ENCODE data around the gene HSP90AB1. TPM values are rescaled to one million over a fixed set of nuclear protein-coding genes. Genes with fewer than 3 reads are reported as not detected.

HSP90AB1 gene
- total and polyA plus RNA-seq, 9 of the 15 experiments (the other 6 are each of a cell fraction or from before 2014, with no cell fraction given) = 1,780 to 3,358 (median 2,262) TPM

DNA sequence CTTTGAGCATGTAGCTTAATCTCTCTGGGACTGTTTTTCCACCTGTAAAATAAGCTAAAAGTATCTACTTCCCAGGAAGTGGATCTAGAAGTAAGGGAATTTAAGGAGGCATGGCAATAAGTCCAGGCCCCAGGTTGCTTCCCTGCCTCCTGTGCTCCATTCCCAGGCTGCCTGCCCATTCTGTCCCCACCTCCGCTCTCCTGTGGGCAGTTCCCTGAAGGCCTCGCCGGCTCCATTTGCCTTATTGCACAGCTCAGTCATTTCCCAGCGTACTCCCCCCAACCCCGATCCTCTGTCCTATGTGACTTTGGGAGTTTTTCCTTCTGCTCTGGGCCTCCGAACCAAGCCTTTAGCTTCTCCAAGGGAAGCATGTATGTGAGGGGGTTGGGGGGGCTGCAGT is 18.9 kb upstream of the HSP90AB1 start:
- peak overlapping the region in 1 of 2 experiments; percentile 76; a peak in 2 of 4 replicates for H3K9ac ChIP-seq (ENCODE audit: insufficient read depth in 1 of 2, low read depth in 2 of 2, low read length in 2 of 2)
- DNase-seq (ENCODE audit: extremely low read depth in 1 of 4, low spot score in 3 of 4) (no peak), FAIRE-seq (no peak), ATAC-seq (no peak)
- H3K79me2 ChIP-seq (ENCODE audit: control insufficient read depth, insufficient read depth, low read length) = peaks cover 52% of the 10 kb centered on the region
- H3K27me3 ChIP-seq (ENCODE audit: control insufficient read depth in 2 of 2, insufficient read depth in 2 of 2, low read length in 2 of 2) = no peaks in the 10 kb centered on the region
- intact Hi-C loops (cut with micrococcal nuclease) = loop anchor here (10.0 kb wide), 1 partner anchor 593 kb away; the partner anchor contains the start of gene MAD2L1BP
- H3K27ac ChIP-seq (ENCODE audit: extremely low read depth, low read depth, low read length) = no peak overlapping the region
- no TSS peak for BruUV-seq (replicated peaks)
- in situ Hi-C loops (cut with MboI) = no loop called here
- ChIA-PET POLR2A (interaction anchor here (0.7 to 6.5 kb wide), 5 partner anchors 15 to 69 kb away, joined by 3 to 104 read pairs (median 4); partner anchors contain the start of genes CAPN11 and HSP90AB1), CTCF (ENCODE audit: low intra/inter-chr PET ratio) (no interaction called here)
- H3K4me3 ChIP-seq = no peak overlapping the region
- no peak overlapping the region for H2AFZ ChIP-seq (ENCODE audit: low read depth, low read length)
- peaks cover 3% of the 10 kb centered on the region; the same call in 1 of the 2 replicates for H4K20me1 ChIP-seq (replicated peaks; ENCODE audit: control insufficient read depth, insufficient read depth, low read length)
- no peaks in the 10 kb centered on the region for H3K9me3 ChIP-seq (replicated peaks; ENCODE audit: control insufficient read depth, insufficient read depth, low read depth, low read length)
- peaks cover 42 to 65% of the 10 kb centered on the region in 2 experiments for H3K4me1 ChIP-seq (replicated peaks in 1 of 2; ENCODE audit: control insufficient read depth in 2 of 2, insufficient read depth in 2 of 2, low read length in 2 of 2)
- peaks cover 6% of the 10 kb centered on the region for H3K9me1 ChIP-seq (ENCODE audit: control insufficient read depth, insufficient read depth, low read length)
- no peak overlapping the region for H3K4me2 ChIP-seq (ENCODE audit: insufficient read depth, low read length)
- WGBS (ENCODE audit: insufficient coverage, low coverage, missing lambda C conversion rate) = 78% methylated on average over 6 of the region's 6 CpGs
- H3K36me3 ChIP-seq (ENCODE audit: control insufficient read depth, insufficient read depth, low read length) = peaks cover 61% of the 10 kb centered on the region
- TF ChIP-seq POLR3A (IDR thresholded peaks at IDR 0.05; ENCODE audit: borderline replicate concordance, extremely low read depth, insufficient read depth, insufficient read length) (no peak), TAF7 (tag; IDR thresholded peaks at IDR 0.05) (no peak), CBFB (CRISPR knock-in tag; IDR thresholded peaks at IDR 0.05) (no peak), HCFC1 (IDR thresholded peaks at IDR 0.05; ENCODE audit: low read depth, low read length) (no peak), U2AF2 (optimal IDR thresholded peaks at IDR 0.05; ENCODE audit: low read depth, low read length) (no peak), GTF2B (IDR thresholded peaks at IDR 0.05; ENCODE audit: extremely low read depth, insufficient read length) (no peak), PCBP2 (IDR thresholded peaks at IDR 0.05; ENCODE audit: low read depth, low read length, poor library complexity, severe bottlenecking) (no peak), ZNF224 (CRISPR knock-in tag; IDR thresholded peaks at IDR 0.05) (no peak), FOXA3 (CRISPR knock-in tag; conservative IDR thresholded peaks at IDR 0.05 in 1 of 2, IDR thresholded peaks at IDR 0.05 in 1 of 2) (no peak), EHMT2 (IDR thresholded peaks at IDR 0.05) (no peak), EGR1 (conservative IDR thresholded peaks at IDR 0.05) (no peak)
- TF ChIP-seq, protein P1, sequence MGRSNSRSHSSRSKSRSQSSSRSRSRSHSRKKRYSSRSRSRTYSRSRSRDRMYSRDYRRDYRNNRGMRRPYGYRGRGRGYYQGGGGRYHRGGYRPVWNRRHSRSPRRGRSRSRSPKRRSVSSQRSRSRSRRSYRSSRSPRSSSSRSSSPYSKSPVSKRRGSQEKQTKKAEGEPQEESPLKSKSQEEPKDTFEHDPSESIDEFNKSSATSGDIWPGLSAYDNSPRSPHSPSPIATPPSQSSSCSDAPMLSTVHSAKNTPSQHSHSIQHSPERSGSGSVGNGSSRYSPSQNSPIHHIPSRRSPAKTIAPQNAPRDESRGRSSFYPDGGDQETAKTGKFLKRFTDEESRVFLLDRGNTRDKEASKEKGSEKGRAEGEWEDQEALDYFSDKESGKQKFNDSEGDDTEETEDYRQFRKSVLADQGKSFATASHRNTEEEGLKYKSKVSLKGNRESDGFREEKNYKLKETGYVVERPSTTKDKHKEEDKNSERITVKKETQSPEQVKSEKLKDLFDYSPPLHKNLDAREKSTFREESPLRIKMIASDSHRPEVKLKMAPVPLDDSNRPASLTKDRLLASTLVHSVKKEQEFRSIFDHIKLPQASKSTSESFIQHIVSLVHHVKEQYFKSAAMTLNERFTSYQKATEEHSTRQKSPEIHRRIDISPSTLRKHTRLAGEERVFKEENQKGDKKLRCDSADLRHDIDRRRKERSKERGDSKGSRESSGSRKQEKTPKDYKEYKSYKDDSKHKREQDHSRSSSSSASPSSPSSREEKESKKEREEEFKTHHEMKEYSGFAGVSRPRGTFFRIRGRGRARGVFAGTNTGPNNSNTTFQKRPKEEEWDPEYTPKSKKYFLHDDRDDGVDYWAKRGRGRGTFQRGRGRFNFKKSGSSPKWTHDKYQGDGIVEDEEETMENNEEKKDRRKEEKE (IDR thresholded peaks at IDR 0.05; ENCODE audit: borderline replicate concordance in 1 of 2, control insufficient read depth in 1 of 2, low read depth in 2 of 2, low read length in 1 of 2) = no peak
- TF ChIP-seq, protein P2, sequence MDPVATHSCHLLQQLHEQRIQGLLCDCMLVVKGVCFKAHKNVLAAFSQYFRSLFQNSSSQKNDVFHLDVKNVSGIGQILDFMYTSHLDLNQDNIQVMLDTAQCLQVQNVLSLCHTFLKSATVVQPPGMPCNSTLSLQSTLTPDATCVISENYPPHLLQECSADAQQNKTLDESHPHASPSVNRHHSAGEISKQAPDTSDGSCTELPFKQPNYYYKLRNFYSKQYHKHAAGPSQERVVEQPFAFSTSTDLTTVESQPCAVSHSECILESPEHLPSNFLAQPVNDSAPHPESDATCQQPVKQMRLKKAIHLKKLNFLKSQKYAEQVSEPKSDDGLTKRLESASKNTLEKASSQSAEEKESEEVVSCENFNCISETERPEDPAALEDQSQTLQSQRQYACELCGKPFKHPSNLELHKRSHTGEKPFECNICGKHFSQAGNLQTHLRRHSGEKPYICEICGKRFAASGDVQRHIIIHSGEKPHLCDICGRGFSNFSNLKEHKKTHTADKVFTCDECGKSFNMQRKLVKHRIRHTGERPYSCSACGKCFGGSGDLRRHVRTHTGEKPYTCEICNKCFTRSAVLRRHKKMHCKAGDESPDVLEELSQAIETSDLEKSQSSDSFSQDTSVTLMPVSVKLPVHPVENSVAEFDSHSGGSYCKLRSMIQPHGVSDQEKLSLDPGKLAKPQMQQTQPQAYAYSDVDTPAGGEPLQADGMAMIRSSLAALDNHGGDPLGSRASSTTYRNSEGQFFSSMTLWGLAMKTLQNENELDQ (CRISPR knock-in tag; IDR thresholded peaks at IDR 0.05; ENCODE audit: borderline replicate concordance) = no peak
- TF ChIP-seq, protein P3, sequence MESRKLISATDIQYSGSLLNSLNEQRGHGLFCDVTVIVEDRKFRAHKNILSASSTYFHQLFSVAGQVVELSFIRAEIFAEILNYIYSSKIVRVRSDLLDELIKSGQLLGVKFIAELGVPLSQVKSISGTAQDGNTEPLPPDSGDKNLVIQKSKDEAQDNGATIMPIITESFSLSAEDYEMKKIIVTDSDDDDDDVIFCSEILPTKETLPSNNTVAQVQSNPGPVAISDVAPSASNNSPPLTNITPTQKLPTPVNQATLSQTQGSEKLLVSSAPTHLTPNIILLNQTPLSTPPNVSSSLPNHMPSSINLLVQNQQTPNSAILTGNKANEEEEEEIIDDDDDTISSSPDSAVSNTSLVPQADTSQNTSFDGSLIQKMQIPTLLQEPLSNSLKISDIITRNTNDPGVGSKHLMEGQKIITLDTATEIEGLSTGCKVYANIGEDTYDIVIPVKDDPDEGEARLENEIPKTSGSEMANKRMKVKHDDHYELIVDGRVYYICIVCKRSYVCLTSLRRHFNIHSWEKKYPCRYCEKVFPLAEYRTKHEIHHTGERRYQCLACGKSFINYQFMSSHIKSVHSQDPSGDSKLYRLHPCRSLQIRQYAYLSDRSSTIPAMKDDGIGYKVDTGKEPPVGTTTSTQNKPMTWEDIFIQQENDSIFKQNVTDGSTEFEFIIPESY (CRISPR knock-in tag; IDR thresholded peaks at IDR 0.05) = no peak

Data from K562 (cell line).